Mesendoderm (in vitro differentiated cells): ENCODE results near the gene ZFPM1.

Experiments
- DNase-seq: peaks from one replicate; pipeline ENCODE4 v3.0.0; 2013
- H2AK5ac ChIP-seq: 2 replicates; pipeline ENCODE4 v1.6.1; 2013; ENCODE audit warnings: low read length, inconsistent platforms
- H2BK120ac ChIP-seq: 2 replicates; pipeline ENCODE4 v1.6.1; 2013; ENCODE audit warnings: low read depth, mild to moderate bottlenecking, low read length, moderate library complexity, mixed read lengths
- H2BK15ac ChIP-seq: replicated peaks from 2 replicates; pipeline ENCODE4 v1.6.1; 2013; ENCODE audit warnings: low read depth, mild to moderate bottlenecking, moderate library complexity
- H2BK5ac ChIP-seq: 2 replicates; pipeline ENCODE4 v1.6.1; 2013; ENCODE audit warnings: low read length, inconsistent platforms
- H3K18ac ChIP-seq: 2 replicates; pipeline ENCODE4 v1.6.1; 2013; ENCODE audit warnings: mild to moderate bottlenecking, low read length, mixed read lengths
- H3K23ac ChIP-seq: one replicate; pipeline ENCODE4 v1.6.1; 2013; ENCODE audit warnings: low read length
- H3K27ac ChIP-seq: 2 replicates; pipeline ENCODE4 v1.5.1; 2013; ENCODE audit warnings: low read depth, mild to moderate bottlenecking, inconsistent platforms, low read length, moderate library complexity
- H3K27me3 ChIP-seq: 2 replicates; pipeline ENCODE4 v1.6.1; 2013; ENCODE audit warnings: low read length, control low read depth, mild to moderate bottlenecking, inconsistent platforms; ENCODE audit not compliant: insufficient read depth, poor library complexity
- H3K36me3 ChIP-seq: 2 replicates; pipeline ENCODE4 v1.6.1; 2013; ENCODE audit warnings: low read length, inconsistent platforms; ENCODE audit not compliant: control insufficient read depth, insufficient read depth
- H3K4ac ChIP-seq: one replicate; pipeline ENCODE4 v1.6.1; 2013; ENCODE audit warnings: low read depth, mild to moderate bottlenecking, low read length, moderate library complexity
- H3K4me1 ChIP-seq: 2 replicates; pipeline ENCODE4 v1.6.1; 2013; ENCODE audit warnings: low read depth, low read length, inconsistent platforms; ENCODE audit not compliant: control insufficient read depth
- H3K4me2 ChIP-seq: 2 replicates; pipeline ENCODE4 v1.6.1; 2013; ENCODE audit warnings: low read length
- H3K4me3 ChIP-seq: 2 replicates; pipeline ENCODE4 v1.5.1; 2013; ENCODE audit warnings: mild to moderate bottlenecking, low read length
- H3K56ac ChIP-seq: one replicate; pipeline ENCODE4 v1.6.1; 2013; ENCODE audit warnings: low read length
- H3K79me1 ChIP-seq: 2 replicates; pipeline ENCODE4 v1.6.1; 2013; ENCODE audit warnings: low read length, inconsistent platforms
- H3K79me2 ChIP-seq: 2 replicates; pipeline ENCODE4 v1.6.1; 2013; ENCODE audit warnings: mild to moderate bottlenecking, low read length; ENCODE audit not compliant: control insufficient read depth, insufficient read depth
- H3K9ac ChIP-seq: 2 replicates; pipeline ENCODE4 v1.6.1; 2013; ENCODE audit warnings: low read length, inconsistent platforms
- H4K5ac ChIP-seq: one replicate; pipeline ENCODE4 v1.6.1; 2013; ENCODE audit warnings: low read length
- H4K8ac ChIP-seq: one replicate; pipeline ENCODE4 v1.6.1; 2013; ENCODE audit warnings: low read depth, mild to moderate bottlenecking, control low read depth, low read length, moderate library complexity
- WGBS: extraction: QIAGEN DNeasy Blood & Tissue Kit; methylation state at CpG from one replicate; pipeline ENCODE4 v1.1.7; 2013; ENCODE audit warnings: low lambda C conversion rate, missing lambda C conversion rate; ENCODE audit not compliant: insufficient coverage; ENCODE audit errors: extremely low coverage; 5-methylcytosine and 5-hydroxymethylcytosine counted together

Gene ZFPM1

DNA sequence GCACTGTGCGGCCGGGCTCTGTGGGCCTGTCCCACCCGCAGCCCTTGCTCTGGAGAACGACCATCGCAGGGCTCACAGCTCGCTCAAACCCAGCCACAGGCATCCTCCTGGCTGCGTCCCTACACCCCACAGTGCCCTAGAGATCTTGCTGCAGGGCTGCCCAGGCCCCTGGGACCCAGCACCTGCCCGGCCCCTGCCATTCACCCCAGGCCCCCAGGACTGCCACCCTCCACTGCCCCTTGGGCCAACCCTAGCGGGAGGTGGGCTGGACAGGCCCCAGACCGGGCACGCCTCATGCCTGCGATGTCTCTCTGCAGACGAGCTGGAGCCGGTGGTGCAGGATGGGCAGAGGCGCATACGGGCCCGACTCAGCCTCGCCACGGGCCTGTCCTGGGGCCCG, 61.0 kb downstream of the ZFPM1 start:
- Histone ChIP-seq H2BK5ac (no peak overlapping the region), H3K9ac (no peak overlapping the region), H3K4me2 (no peak overlapping the region), H3K27me3 (no peaks in the 10 kb centered on the region), H2BK15ac (no peak overlapping the region), H3K18ac (no peak overlapping the region), H3K4me1 (peaks cover 2% of the 10 kb centered on the region), H3K4ac (no peak overlapping the region), H3K4me3 (no peak overlapping the region), H3K36me3 (no peaks in the 10 kb centered on the region), H3K27ac (no peak overlapping the region), H3K79me2 (no peaks in the 10 kb centered on the region), H3K56ac (no peak overlapping the region), H2BK120ac (no peak overlapping the region), H4K5ac (no peak overlapping the region), H2AK5ac (no peak overlapping the region), H3K23ac (no peak overlapping the region), H3K79me1 (no peaks in the 10 kb centered on the region), H4K8ac (no peak overlapping the region)
- WGBS, result no CpG with 5 or more reads among the region's 20 CpGs
- no peak for DNase-seq

DNA sequence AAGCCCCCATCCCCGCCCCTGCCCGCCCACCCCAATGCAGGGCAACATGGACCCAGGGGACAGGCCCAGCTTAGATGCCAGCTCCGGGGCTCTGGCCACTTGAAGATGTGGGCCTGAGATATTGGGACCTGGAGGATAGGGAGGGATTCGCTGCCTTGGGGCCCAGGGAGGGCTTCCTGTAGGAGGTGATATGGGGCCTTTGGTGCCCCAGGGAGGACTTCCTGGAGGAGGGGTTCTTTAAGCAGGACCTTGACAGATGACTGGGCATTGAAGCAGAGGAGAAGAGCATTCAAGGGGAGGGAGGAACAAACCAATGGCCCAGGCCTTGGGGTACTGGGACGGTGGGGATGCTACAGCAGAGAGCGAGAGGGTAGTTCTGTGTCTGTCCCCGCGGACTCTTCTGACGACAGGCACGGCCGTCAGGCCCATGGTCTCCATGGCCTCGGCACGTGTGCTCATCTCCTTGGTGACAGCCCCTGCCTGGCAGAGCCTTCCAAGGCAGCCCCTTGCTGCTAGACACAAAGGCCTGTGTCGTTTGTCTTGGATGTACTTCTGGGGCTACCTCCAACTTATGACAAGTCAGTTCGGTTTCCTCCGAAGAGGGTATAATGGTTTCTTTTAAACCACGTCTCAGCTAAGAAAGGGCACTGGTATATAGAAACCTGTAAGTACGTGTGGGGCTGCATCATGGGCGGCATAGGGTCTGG, 61.6 kb downstream of the ZFPM1 start:
- no CpG with 5 or more reads among the region's 19 CpGs for WGBS
- no peak overlapping the region for H2BK5ac ChIP-seq
- no peak overlapping the region for H3K4me3 ChIP-seq
- H4K5ac ChIP-seq, result no peak overlapping the region
- no peak overlapping the region for H3K4me2 ChIP-seq
- no peak overlapping the region for H2BK15ac ChIP-seq
- no peak overlapping the region for H3K4ac ChIP-seq
- peaks cover 2% of the 10 kb centered on the region for H3K4me1 ChIP-seq
- no peaks in the 10 kb centered on the region for H3K27me3 ChIP-seq
- no peak overlapping the region for H2AK5ac ChIP-seq
- H3K56ac ChIP-seq, result no peak overlapping the region
- no peak overlapping the region for H3K18ac ChIP-seq
- H3K9ac ChIP-seq, result no peak overlapping the region
- H2BK120ac ChIP-seq, result no peak overlapping the region
- DNase-seq, result no peak
- no peaks in the 10 kb centered on the region for H3K36me3 ChIP-seq
- no peak overlapping the region for H3K23ac ChIP-seq
- H3K27ac ChIP-seq, result no peak overlapping the region
- no peak overlapping the region for H4K8ac ChIP-seq
- H3K79me1 ChIP-seq, result no peaks in the 10 kb centered on the region
- no peaks in the 10 kb centered on the region for H3K79me2 ChIP-seq

DNA sequence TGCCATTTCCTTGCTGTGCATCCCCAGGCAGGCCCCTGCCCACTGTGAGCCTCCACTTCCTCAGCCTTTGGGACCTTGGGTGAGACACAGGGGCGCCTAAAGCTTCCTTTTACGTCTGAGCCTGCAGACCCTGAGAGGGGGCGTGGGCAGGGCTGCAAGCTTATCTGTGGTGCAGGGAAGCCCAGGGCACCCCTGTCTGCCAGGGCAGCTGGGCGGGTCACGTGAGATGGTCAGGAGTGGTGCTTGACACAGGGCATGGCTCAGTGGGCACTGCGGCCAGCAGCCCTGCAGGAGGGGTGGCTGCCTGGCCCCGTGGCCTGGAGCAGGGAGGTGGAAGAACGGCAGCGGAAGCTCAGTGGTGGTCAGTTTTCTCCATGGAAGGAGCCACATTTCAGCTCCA, 62.3 kb downstream of the ZFPM1 start:
- H3K4me3 ChIP-seq, result no peak overlapping the region
- no peak overlapping the region for H3K23ac ChIP-seq
- no peaks in the 10 kb centered on the region for H3K36me3 ChIP-seq
- no peak overlapping the region for H4K5ac ChIP-seq
- no peak overlapping the region for H3K4me2 ChIP-seq
- H3K18ac ChIP-seq, result no peak overlapping the region
- no peak overlapping the region for H2AK5ac ChIP-seq
- no peaks in the 10 kb centered on the region for H3K79me1 ChIP-seq
- no peak for DNase-seq
- no peak overlapping the region for H2BK120ac ChIP-seq
- no CpG with 5 or more reads among the region's 9 CpGs for WGBS
- peaks cover 2% of the 10 kb centered on the region for H3K4me1 ChIP-seq
- no peak overlapping the region for H2BK5ac ChIP-seq
- no peak overlapping the region for H3K56ac ChIP-seq
- no peak overlapping the region for H3K9ac ChIP-seq
- no peak overlapping the region for H3K27ac ChIP-seq
- H3K4ac ChIP-seq, result no peak overlapping the region
- H2BK15ac ChIP-seq, result no peak overlapping the region
- no peak overlapping the region for H4K8ac ChIP-seq
- H3K27me3 ChIP-seq, result no peaks in the 10 kb centered on the region
- no peaks in the 10 kb centered on the region for H3K79me2 ChIP-seq

DNA sequence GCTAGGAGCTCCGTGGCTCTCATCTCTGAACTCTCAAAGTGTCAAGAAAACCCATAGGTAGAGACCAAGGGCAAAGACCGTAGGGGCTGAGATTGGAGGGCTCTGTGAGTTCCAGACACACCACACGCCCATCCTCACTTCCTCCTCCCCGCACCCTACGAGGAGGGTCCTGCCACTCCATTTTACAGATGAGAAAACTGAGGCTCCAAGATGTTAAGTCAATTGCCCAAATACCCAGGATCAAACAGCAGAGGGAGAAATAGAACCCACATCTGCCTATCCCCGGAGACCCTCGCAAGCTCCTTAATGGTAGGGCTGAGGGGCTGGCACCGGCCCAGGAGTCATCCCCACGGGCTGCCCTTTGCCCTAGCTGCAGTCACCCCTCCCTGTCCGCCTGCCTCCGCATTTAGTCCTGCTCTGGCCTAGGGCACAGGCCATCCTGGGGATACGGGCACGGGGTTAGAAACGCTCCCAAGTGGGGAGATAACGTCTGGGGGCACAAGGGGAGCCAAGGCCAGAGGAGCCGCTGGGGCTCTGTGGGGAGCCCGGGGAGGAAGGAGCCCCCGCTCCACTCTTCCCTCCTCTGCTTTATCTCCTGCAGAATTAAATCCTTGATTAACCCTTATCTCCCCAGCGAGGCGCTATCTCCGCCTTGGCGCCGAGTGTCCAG, 63.0 kb downstream of the ZFPM1 start:
- no peak for DNase-seq
- no peak overlapping the region for H4K5ac ChIP-seq
- no peak overlapping the region for H2AK5ac ChIP-seq
- H3K4me2 ChIP-seq, result no peak overlapping the region
- no CpG with 5 or more reads among the region's 23 CpGs for WGBS
- H4K8ac ChIP-seq, result no peak overlapping the region
- H3K9ac ChIP-seq, result no peak overlapping the region
- no peak overlapping the region for H2BK120ac ChIP-seq
- no peaks in the 10 kb centered on the region for H3K36me3 ChIP-seq
- H3K23ac ChIP-seq, result no peak overlapping the region
- no peak overlapping the region for H2BK15ac ChIP-seq
- no peaks in the 10 kb centered on the region for H3K79me2 ChIP-seq
- no peak overlapping the region for H2BK5ac ChIP-seq
- no peak overlapping the region for H3K56ac ChIP-seq
- H3K4ac ChIP-seq, result no peak overlapping the region
- H3K4me1 ChIP-seq, result peaks cover 2% of the 10 kb centered on the region
- H3K27me3 ChIP-seq, result no peaks in the 10 kb centered on the region
- no peaks in the 10 kb centered on the region for H3K79me1 ChIP-seq
- H3K18ac ChIP-seq, result no peak overlapping the region
- no peak overlapping the region for H3K4me3 ChIP-seq
- no peak overlapping the region for H3K27ac ChIP-seq

DNA sequence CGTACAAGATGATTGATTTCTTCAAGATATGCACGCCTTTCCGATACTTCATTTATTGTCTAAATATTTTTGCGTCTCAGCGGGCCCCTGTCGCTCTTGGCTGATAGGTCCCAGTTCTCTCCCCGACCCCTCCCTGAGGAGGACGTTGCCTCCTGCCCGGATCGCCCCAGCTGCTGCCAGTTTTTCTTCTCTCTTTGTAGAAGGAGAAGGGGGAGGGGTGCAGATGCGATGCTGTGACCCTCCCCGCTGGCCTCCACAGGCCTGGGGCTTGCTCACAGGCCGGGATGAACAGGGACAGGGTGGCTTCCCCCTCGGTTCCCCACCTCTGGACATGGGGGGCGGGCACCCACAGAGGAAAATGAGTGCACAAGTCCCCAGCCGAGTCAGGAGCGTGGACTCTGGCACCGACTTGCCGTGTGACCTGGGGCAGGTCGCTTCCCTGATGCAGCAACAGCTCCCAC, 63.6 kb downstream of the ZFPM1 start:
- Histone ChIP-seq H2BK120ac (no peak overlapping the region), H2BK15ac (no peak overlapping the region), H3K4me3 (no peak overlapping the region), H4K5ac (no peak overlapping the region), H3K9ac (no peak overlapping the region), H2BK5ac (no peak overlapping the region), H3K4me1 (peaks cover 2% of the 10 kb centered on the region), H3K36me3 (no peaks in the 10 kb centered on the region), H3K4ac (no peak overlapping the region), H3K27me3 (no peaks in the 10 kb centered on the region), H4K8ac (no peak overlapping the region), H3K4me2 (no peak overlapping the region), H3K27ac (no peak overlapping the region), H3K79me2 (no peaks in the 10 kb centered on the region), H3K23ac (no peak overlapping the region), H3K56ac (no peak overlapping the region), H2AK5ac (no peak overlapping the region), H3K18ac (no peak overlapping the region), H3K79me1 (no peaks in the 10 kb centered on the region)
- no peak for DNase-seq
- no CpG with 5 or more reads among the region's 20 CpGs for WGBS
